GM12892 (cell line): Measurements from ENCODE around the gene GNAQ.

Experiments
- DNase-seq: peaks from one replicate; pipeline ENCODE4 v3.0.0; 2011; ENCODE audit not compliant: insufficient read length
- FAIRE-seq: peaks from 2 replicates; lab custom pipeline; 2011; peaks lifted over from hg19 to GRCh38; lab: Jason Lieb, UNC
- POLR2A ChIP-seq: IDR thresholded peaks from 2 replicates; pipeline ENCODE4 v1.6.1; 2011; ENCODE audit warnings: low read depth, low read length, control low read depth
- POLR2AphosphoS5 ChIP-seq: IDR thresholded peaks from 2 replicates; pipeline ENCODE4 v1.6.1; 2011; ENCODE audit warnings: low read depth, low read length, control low read depth
- TAF1 ChIP-seq: IDR thresholded peaks from 2 replicates; pipeline ENCODE4 v1.6.1; 2011; ENCODE audit warnings: low read depth, mild to moderate bottlenecking, control low read depth, low read length, borderline replicate concordance

GNAQ gene

DNA sequence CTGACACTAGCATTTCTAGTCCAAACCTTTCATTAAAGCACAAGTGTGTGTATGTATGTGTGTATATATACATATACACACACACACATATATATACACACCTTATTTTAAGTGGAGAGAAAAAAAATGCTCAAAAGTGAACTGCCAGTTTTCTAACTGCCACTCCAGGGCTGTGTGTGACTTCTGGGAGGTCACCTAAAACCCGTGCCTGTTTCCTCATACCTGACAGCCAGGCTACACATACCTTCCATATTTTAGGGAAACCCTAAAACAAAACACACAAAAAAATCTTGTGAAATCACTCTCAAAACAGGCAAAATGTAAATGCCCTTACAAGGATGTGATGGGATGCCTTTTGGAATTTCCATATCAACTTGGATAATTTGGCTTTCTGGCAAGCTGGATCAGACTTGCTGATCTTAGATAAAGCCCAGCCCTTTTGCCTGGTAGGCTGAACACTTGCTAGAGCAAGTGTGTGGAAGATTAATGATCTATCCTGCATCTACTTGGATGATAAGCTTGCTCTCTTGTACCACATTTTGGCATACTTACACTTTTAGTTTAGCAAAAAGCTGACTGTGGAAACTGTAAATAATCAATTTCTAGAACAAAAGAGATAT lies 127.8 kb downstream of the GNAQ start:
- TF ChIP-seq POLR2A = no peak
- TF ChIP-seq TAF1 = no peak
- TF ChIP-seq POLR2AphosphoS5 = no peak
- no peak for FAIRE-seq

DNA sequence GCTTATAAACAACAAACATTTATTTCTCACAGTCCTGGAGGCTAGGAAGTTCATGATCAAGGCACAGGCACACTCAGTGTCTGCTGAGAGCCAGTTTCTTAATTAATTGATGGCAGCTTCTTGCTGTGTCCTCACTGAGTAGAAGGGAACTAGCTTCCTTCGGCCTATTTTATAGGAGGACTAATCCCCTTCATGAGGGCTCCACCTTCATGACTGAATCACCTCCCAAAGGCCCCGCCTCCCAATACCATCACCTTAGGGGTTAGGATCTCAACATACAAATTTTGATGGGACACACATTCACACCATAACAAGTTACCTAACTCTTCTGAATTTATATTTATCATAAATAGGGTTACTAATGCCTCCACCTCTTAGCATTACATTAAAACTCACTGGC lies 129.8 kb downstream of the GNAQ start:
- FAIRE-seq (no peak), DNase-seq (no peak)
- TF ChIP-seq TAF1 = no peak
- no peak for TF ChIP-seq POLR2AphosphoS5
- no peak for TF ChIP-seq POLR2A

More for the DNA sequence above, 127.8 kb downstream of the GNAQ start:
- no peak for DNase-seq

DNA sequence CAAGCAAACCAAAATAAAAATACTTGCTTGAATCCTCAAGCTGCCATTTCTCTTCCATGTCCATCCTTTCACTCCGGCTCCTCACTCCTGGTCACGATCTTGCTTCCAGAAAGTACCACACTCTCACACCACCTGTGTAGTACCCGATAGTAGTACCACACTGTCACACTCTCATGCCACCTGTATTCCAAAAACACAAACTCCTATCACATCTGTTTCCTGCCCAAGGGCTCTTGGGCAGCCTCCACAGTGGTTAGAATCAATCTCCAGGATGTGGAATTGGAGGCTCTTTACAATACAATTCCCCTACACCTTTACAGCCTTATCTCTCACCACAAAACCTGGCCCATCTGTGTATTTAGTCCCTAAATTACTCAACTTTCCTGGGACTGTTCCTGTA lies 130.6 kb downstream of the GNAQ start:
- TF ChIP-seq POLR2AphosphoS5 = no peak
- TF ChIP-seq POLR2A = no peak
- TF ChIP-seq TAF1 = no peak
- FAIRE-seq (no peak), DNase-seq (no peak)

DNA sequence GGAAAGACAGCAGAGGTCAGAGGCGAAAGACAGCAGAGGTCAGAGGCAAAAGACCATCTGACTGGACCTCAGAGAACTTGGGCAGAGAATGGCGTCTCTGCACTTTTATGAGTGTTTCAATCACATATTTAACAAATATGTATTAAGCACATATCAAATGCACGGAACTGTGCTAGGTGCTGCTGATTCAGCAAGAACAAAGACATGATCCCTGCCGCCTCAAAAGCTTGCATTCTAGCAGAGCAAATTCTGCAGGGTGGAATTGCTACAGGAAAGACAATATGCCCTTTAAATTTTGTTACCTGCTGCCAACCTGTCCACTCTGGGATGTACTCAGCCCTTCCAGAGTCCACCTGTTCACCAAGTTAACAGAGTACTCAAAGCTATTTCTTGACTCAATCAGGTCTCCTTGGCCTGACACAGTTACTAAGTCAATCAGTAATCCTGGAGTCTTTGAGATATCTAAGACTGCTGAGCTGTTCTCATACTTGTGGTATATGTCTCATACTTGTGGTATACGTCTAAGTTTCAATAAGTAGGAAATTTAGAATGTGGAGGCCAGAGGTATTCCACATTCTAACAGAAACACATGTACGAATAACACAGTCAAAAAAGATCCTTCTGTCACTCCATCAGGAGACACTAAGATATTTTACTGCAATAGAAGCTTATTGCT lies 131.8 kb downstream of the GNAQ start:
- FAIRE-seq (no peak), DNase-seq (no peak)
- TF ChIP-seq POLR2AphosphoS5 (no peak), POLR2A (no peak), TAF1 (no peak)

DNA sequence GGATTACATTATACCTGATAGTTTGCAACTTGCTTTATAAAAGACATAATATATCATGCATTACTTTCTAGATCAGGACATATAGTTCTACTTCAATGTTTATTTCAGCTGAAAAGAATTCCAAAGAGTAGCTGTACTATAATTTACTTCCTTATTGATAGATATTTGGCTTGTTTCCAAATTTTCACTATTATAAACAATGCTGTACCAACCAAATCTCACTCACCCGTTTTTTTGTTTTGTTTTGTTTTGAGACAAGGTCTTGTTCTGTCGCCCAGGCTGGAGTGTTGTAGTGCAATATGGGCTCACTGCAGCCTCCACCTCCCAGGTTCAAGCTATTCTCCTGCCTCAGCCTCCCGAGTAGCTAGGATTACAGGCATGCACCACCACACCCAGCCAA lies 132.7 kb downstream of the GNAQ start:
- no peak for TF ChIP-seq POLR2A
- TF ChIP-seq POLR2AphosphoS5 = no peak
- no peak for TF ChIP-seq TAF1
- FAIRE-seq = no peak
- no peak for DNase-seq

DNA sequence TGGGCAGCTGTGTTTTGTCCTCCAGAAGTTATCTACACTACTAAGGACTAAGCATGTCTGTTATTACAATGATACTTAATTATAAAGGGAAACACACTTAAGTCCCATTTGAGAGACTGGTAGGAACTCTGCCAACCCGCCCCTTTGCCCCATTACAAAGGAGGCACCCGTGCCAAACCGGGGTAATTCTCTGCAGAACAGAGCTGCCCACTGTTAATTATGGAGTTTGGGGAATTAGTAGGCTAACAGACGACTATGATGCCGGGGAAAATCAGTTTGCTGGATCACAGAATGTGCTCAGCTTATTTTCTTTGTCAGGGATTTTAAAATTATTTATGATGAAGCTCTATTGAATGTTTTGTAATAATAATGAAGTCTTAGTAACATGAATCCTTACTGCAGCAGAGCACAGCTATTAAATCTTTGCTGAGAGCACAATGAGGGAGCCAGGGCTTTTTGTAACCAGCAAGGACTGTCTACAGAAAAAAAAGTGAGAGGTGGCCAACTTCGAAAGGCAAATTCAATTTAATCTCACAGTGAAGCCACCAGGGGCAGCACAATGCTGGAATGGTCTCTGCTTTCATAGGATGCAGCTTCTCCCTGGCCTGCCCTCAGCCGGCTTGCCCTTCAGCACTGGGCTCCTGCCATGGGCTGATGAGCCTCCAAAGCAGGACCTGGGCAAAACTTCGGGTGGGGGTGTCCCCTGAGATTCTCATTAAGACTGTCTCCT lies 134.5 kb downstream of the GNAQ start:
- FAIRE-seq = no peak
- no peak for DNase-seq
- TF ChIP-seq POLR2AphosphoS5 = no peak
- TF ChIP-seq POLR2A = no peak
- no peak for TF ChIP-seq TAF1

DNA sequence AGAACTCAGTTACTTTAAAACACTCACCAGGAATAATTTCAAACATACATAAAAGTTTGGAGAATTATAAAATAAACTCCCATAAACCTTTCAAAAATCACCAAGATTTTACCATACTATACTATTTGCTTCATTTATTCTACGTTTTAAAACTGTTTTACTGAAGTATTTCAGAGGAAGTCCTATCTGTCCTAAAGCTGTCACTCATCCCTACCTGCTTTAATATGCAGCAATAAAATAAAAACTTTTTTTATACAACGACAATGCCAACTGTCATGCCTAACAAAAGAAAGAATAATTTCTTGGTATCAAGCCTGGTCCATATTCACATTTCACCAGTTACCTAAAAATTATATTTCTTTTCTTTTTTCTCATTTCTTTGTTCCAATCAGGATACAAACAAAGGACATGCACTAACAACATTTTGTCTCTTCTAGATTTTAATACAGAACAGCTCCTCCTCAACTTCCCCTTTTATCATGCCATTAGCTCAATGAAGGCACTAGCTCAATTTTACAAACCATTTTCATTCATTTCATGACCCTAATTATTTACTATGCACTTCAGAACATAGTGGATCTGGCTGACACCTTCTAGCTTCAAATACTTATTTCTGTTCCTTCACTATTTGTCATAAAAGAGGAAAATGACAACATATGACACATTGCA lies 135.2 kb downstream of the GNAQ start:
- no peak for FAIRE-seq

DNA sequence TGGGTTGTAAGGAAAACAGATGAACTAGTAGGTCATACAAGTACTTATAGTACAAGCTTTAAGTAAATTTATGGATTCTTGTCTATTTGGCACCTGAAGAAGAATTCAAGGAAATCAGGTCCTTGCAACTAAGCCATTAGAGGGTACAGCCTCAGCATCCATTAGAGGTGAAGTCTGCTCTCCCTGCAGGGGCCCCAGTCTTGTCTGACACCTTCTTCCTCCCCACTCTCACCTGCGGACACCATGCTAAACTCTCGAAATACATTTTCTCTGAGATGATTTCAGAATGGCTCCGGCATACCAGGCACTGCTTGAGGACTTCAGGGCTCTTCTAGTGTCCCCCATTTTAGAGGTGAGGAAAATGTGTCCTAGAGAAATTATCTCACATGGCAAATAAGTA lies 137.9 kb downstream of the GNAQ start:
- DNase-seq (no peak), FAIRE-seq (no peak)
- TF ChIP-seq POLR2AphosphoS5 (no peak), POLR2A (no peak), TAF1 (no peak)

More for the DNA sequence above, 135.2 kb downstream of the GNAQ start:
- TF ChIP-seq POLR2A = no peak
- no peak for TF ChIP-seq TAF1
- TF ChIP-seq POLR2AphosphoS5 = no peak
- no peak for DNase-seq

DNA sequence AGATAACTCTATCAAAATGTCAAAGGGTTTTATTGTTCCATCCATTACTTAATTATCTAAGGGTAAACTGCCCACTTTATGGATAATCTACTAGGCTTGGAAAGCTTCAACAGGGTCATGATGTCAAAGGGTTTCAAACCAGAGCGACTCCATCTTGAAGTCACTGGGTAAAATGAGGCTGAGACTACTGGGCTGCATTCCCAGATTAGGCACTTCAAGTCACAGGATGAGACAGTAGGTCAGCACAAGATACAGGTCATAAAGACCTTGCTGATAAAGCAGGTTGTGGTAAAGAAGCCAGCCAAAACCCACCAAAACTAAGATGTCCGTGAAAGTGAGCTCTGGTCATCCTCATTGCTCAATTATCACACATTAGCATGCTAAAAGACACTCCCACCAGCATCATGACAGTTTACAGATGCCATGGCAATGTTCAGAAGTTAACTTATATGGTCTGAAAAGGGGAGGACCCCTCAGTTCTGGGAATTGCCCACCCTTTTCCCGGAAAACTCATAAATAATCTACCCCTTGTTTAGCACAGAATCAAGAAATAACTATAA lies 138.6 kb downstream of the GNAQ start:
- FAIRE-seq = no peak

DNA sequence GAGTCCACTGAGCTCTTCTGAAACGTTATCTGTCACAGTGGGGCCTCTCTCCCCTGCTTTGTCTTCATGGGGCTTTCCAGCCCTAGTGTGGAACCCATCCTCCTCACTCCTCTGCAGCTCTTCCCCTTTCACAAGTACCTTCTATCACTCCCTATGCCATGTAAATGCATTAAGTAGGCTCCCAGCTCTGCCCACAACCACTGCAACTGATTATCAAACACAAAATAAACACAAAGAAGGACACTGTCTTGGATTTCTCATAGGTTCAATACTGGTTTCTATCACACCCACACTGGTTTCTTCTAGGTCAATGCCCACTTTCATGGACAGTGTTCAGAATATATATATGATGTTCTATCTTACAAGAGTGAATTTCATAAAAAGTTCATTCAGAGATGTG lies 139.4 kb downstream of the GNAQ start:
- DNase-seq (no peak), FAIRE-seq (peak; percentile 76)
- no peak for TF ChIP-seq POLR2A
- no peak for TF ChIP-seq TAF1
- TF ChIP-seq POLR2AphosphoS5 = no peak

More for the DNA sequence above, 138.6 kb downstream of the GNAQ start:
- DNase-seq = no peak
- TF ChIP-seq POLR2AphosphoS5 = no peak
- TF ChIP-seq TAF1 = no peak
- TF ChIP-seq POLR2A = no peak

DNA sequence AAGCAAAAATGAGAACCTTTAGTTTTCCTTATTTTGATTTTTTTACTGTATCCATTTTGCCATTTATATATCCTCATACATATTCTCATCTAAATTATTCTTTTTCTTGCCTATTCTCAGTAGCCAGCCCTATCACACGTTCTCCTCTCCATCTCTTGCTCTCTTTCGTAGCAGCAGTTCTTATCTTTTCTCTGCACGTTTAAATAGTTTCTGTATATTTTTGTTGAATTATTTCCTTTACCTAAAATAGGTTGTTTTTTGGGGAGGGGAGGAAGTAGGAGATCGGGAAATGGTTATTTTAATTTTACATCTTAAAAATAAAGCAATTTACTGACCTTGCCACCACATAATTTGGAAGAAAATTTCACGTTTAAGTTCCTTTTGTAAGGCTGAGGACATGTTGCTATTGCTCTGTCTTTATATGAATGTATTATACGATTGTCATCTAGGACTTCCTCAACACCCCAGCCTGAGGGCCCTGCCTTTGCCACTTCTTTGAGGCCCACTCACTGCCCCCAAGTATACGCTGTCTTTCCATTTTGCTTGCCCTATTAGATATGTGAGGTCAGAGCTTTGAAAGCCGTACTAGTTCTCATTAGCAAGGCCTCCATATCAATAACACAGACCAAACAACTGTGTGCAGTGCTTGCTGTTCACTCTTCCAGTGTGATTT lies 140.3 kb downstream of the GNAQ start:
- DNase-seq (no peak), FAIRE-seq (no peak)
- TF ChIP-seq POLR2AphosphoS5 (no peak), POLR2A (no peak), TAF1 (no peak)
